Measurements from ENCODE around the gene RAD9A.

Gene RAD9A

GRCh38 chr11:67375320-67376055 is 16.3 kb upstream of the RAD9A start:
- DNase-seq (ENCODE audit: low read depth): no peak

GRCh38 chr11:67376063-67376820 is 15.5 kb upstream of the RAD9A start:
- DNase-seq (ENCODE audit: low read depth): no peak

- no peak for DNase-seq (ENCODE audit: low read depth)
These were observed 14.6 kb upstream of the RAD9A start for GRCh38 chr11:67376873-67377808.

GRCh38 chr11:67378544-67378943 is 13.2 kb upstream of the RAD9A start:
- no peak for DNase-seq (ENCODE audit: low read depth)

- DNase-seq (ENCODE audit: low read depth): no peak
These were observed 12.4 kb upstream of the RAD9A start for GRCh38 chr11:67379061-67380058.

GRCh38 chr11:67381244-67381972 is 10.4 kb upstream of the RAD9A start:
- no peak for DNase-seq (ENCODE audit: low read depth)

GRCh38 chr11:67382276-67383136 is 9.3 kb upstream of the RAD9A start:
- DNase-seq (ENCODE audit: low read depth): peak; percentile 75

- DNase-seq (ENCODE audit: low read depth): no peak
These were observed 6.9 kb upstream of the RAD9A start for GRCh38 chr11:67384851-67385366.

- no peak for DNase-seq (ENCODE audit: low read depth)
These were observed 4.7 kb upstream of the RAD9A start for GRCh38 chr11:67387069-67387468.

GRCh38 chr11:67387518-67387917 is 4.3 kb upstream of the RAD9A start:
- DNase-seq (ENCODE audit: low read depth): no peak

GRCh38 chr11:67389477-67389876 is 2.3 kb upstream of the RAD9A start:
- DNase-seq (ENCODE audit: low read depth): peak; percentile 54

GRCh38 chr11:67390947-67391303 is 861 bp upstream of the RAD9A start:
- no peak for DNase-seq (ENCODE audit: low read depth)

GRCh38 chr11:67392183-67392715 is 463 bp downstream of the RAD9A start:
- no peak for DNase-seq (ENCODE audit: low read depth)

GRCh38 chr11:67393437-67393836 is 1.7 kb downstream of the RAD9A start:
- no peak for DNase-seq (ENCODE audit: low read depth)

GRCh38 chr11:67393990-67394389 is 2.2 kb downstream of the RAD9A start:
- no peak for DNase-seq (ENCODE audit: low read depth)

GRCh38 chr11:67395555-67396258 is 3.9 kb downstream of the RAD9A start:
- DNase-seq (ENCODE audit: low read depth): no peak

- DNase-seq (ENCODE audit: low read depth): no peak
These were observed 4.4 kb downstream of the RAD9A start for GRCh38 chr11:67396259-67396581.

- no peak for DNase-seq (ENCODE audit: low read depth)
These were observed 5.0 kb downstream of the RAD9A start for GRCh38 chr11:67396587-67397389.

Data from activated T-cell treated with anti-CD3 and anti-CD28 coated beads for 1 hour (primary cell).